ENCODE data around the gene OGA. TPM values are rescaled to one million over a fixed set of nuclear protein-coding genes. Genes with fewer than 3 reads are reported as not detected.

The OGA gene
- total and polyA plus RNA-seq, 3 donors from 2014 or later = 93.3 to 215 (median 161) TPM

DNA sequence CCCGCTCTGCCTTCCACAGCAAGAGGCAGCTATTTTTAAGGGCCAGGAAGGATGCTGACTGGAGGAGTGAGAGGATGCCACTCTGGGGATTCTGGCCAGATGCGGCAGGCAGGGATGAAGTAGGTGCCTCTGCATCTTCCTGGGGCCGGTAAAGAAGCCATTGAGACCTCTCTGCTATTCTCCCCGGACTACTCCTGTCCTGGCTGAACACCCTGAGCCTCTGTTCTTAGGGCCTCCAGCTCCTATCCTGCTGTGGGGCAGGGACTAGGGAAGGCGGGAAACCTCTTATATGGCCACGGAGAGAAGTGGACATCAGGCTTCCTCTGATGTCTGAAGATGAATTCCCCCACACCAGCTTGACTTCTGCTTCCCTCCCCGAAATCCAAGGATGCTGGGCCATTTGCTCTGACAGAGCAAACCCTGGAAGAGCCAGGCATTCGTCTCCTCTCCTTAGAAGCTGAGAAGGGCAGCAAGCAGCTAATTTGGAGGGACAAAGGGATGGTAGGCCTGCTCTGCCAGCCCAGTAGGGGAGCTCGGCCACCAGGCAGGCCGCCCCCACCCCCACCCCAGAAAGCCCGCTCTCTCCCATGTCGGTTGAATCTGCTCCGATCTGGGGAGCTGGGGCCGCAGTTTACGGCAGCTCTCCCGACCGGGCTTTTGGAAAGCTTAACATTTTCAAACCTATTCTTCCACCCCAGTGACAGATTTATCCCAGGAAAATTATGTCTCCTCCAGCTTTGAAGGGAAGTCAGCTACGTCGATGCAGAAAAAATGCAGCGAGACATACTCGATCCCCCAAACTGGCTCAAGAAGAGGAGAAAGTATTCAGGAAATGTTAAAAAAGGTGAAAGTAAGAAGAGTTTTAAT lies 45.1 kb downstream of the OGA start:
- Histone ChIP-seq H3K36me3 (ENCODE audit: low read depth, missing control alignments) (no peaks in the 10 kb centered on the region), H3K4me3 (no peak overlapping the region), H3K27me3 (peaks cover 6% of the 10 kb centered on the region), H3K27ac (no peak overlapping the region), H3K4me1 (peaks cover 10% of the 10 kb centered on the region), H3K9me3 (no peaks in the 10 kb centered on the region)
- intact Hi-C loops (cut with DNase I; ENCODE audit: low total_unique reads) = no loop called here
- WGBS, 2 donors = 54 to 57% methylated on average over 15 to 21 of the region's 21 CpGs
- no peak for DNase-seq
- TF ChIP-seq POLR2A (IDR thresholded peaks at IDR 0.05) = no peak
- TF ChIP-seq, protein P1, sequence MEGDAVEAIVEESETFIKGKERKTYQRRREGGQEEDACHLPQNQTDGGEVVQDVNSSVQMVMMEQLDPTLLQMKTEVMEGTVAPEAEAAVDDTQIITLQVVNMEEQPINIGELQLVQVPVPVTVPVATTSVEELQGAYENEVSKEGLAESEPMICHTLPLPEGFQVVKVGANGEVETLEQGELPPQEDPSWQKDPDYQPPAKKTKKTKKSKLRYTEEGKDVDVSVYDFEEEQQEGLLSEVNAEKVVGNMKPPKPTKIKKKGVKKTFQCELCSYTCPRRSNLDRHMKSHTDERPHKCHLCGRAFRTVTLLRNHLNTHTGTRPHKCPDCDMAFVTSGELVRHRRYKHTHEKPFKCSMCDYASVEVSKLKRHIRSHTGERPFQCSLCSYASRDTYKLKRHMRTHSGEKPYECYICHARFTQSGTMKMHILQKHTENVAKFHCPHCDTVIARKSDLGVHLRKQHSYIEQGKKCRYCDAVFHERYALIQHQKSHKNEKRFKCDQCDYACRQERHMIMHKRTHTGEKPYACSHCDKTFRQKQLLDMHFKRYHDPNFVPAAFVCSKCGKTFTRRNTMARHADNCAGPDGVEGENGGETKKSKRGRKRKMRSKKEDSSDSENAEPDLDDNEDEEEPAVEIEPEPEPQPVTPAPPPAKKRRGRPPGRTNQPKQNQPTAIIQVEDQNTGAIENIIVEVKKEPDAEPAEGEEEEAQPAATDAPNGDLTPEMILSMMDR (IDR thresholded peaks at IDR 0.05) = no peak

DNA sequence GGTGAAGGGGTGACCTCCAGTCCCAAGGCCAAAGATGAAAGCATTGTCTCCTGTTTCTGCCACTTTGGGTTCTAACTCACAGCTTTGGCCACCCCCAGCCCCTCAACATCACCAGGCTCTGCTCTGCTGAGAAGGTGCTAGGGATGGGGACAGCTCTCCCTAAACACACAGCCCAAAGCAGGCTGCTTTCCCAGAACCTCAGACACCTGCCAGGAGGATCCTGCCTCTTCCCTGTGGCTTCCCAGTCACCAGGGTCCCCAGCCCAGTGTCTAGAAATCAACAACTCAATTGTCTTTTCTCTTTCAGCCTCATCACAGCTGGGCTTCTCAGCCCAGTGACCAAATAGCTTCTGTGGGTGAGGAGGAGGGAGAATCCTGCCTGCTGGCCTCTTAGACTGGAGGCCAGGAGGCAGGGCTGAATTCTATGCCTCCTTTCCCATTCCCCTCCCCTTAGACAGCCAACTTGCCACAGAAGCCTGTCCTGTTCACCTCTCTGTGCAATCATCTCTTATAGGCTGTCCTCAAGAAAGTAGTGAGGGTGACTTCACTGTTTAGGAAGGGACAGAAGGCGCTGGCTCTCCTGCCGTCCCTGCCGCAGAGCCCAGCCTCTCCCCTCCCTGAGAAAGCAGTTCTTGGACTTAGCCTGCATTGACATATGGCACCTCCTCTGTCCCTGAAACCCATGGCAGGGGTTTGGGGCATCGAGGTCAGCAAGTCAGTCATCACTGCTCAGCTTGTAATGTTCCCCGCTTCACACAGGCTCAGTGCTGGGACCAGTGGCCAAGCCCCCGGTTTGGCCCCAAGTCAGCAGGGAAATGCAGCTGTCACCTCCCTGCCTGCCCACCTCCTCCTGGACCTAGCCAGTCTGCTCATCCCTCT lies 46.0 kb downstream of the OGA start:
- H3K36me3 ChIP-seq (ENCODE audit: low read depth, missing control alignments) = no peaks in the 10 kb centered on the region
- H3K9me3 ChIP-seq = no peaks in the 10 kb centered on the region
- peaks cover 6% of the 10 kb centered on the region for H3K27me3 ChIP-seq
- intact Hi-C loops (cut with DNase I; ENCODE audit: low total_unique reads) = no loop called here
- no peak overlapping the region for H3K27ac ChIP-seq
- no peak for DNase-seq
- peaks cover 10% of the 10 kb centered on the region for H3K4me1 ChIP-seq
- H3K4me3 ChIP-seq = no peak overlapping the region
- TF ChIP-seq POLR2A (IDR thresholded peaks at IDR 0.05) = no peak
- TF ChIP-seq, protein P1 (IDR thresholded peaks at IDR 0.05) = no peak
- 84 to 88% methylated on average over 5 to 6 of the region's 6 CpGs for WGBS, 2 donors

DNA sequence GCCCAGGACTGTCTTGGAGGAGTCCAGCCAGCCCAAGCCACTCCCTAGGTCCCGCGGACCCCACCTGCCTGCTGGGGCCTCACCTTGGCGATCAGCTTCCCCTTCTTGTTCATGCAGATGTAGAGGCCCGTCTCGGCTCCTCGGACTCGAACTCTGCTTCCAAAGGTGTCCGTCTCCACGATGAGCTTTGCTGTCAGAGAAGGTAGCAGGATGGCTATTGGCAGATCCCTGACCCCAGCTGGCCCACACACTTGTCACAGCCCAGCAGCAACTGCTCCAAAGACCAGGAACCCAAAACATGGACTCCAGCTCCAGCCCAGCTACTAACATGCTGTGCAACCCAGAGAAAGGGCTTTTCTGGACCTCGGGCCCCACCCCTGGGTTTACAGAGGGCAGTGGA lies 46.9 kb downstream of the OGA start:
- DNase-seq = no peak
- H3K9me3 ChIP-seq = no peaks in the 10 kb centered on the region
- H3K4me3 ChIP-seq = no peak overlapping the region
- no peaks in the 10 kb centered on the region for H3K36me3 ChIP-seq (ENCODE audit: low read depth, missing control alignments)
- intact Hi-C loops (cut with DNase I; ENCODE audit: low total_unique reads) = no loop called here
- no peak overlapping the region for H3K27ac ChIP-seq
- WGBS, 2 donors = 96 to 99% methylated on average over 10 of the region's 10 CpGs
- peaks cover 10% of the 10 kb centered on the region for H3K4me1 ChIP-seq
- TF ChIP-seq, protein P1 (IDR thresholded peaks at IDR 0.05) = no peak
- no peak for TF ChIP-seq POLR2A (IDR thresholded peaks at IDR 0.05)
- peaks cover 6% of the 10 kb centered on the region for H3K27me3 ChIP-seq

DNA sequence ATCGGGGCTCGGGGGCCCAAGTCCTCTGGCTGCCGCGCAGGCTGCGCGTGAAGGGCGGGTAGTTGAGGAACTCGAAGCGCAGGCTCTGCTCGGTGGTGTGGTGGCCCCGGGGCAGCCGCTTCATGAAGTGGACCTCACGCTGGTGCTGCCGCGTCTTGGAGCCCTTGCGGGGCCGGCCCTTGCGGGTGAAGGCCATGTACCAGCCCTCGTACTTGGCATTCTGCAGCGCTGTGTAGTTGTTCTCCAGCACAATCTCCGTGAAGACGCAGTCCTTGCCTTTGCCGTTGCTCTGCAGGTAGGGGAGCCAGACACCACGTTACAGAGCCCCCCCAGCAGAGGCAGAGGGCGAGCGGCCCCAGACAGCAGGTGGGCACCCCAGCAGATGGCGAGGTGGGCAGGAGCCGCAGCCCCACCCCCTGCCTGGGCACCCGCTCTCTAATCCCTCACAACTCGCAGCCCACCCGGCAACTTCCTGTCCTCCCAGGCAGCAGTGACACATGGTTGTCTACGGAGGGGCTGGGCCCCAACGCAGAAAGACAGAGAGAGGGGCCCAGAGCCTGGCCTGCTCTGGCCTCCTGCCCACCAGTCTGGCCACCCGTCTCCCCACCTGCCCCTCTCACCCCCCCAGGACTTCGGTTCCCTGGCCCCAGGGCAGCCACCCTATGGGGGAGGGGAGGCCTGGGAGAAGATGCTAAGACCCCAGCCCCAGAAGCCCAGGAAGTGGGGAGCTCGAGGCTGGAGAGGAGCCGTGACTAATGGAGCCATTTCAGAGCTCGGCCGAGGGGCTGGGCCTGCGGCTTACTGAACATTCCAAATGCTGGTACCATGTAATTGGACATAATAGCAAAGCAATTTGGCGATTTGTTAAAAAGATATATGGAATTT lies 47.7 kb downstream of the OGA start:
- peaks cover 10% of the 10 kb centered on the region for H3K4me1 ChIP-seq
- no peak overlapping the region for H3K27ac ChIP-seq
- H3K27me3 ChIP-seq = peaks cover 6% of the 10 kb centered on the region
- DNase-seq = no peak
- intact Hi-C loops (cut with DNase I; ENCODE audit: low total_unique reads) = no loop called here
- H3K4me3 ChIP-seq = no peak overlapping the region
- H3K9me3 ChIP-seq = no peaks in the 10 kb centered on the region
- H3K36me3 ChIP-seq (ENCODE audit: low read depth, missing control alignments) = no peaks in the 10 kb centered on the region
- 92% methylated on average over 24 to 39 of the region's 41 CpGs for WGBS, 2 donors
- no peak for TF ChIP-seq POLR2A (IDR thresholded peaks at IDR 0.05)
- TF ChIP-seq, protein P1 (IDR thresholded peaks at IDR 0.05) = no peak

Measured in testis (tissue), 3 donors.